ENCODE results near the gene USP5.
"Not testable (repeated sequence)": the region's sequence is repeated elsewhere in the genome, so short reads cannot be mapped to it uniquely, and the experiment has no call there.

The USP5 gene

GRCh38 chr12:6843118-6843902 lies 8.6 kb upstream of the USP5 start:
- DNase-seq = no peak

GRCh38 chr12:6845395-6845794 lies 6.6 kb upstream of the USP5 start:
- no peak for DNase-seq

GRCh38 chr12:6846316-6846869 lies 5.6 kb upstream of the USP5 start:
- DNase-seq = no peak

- DNase-seq = no peak
These were observed 4.3 kb upstream of the USP5 start for GRCh38 chr12:6847676-6848075.

GRCh38 chr12:6849427-6849826 lies 2.5 kb upstream of the USP5 start:
- no peak for DNase-seq

GRCh38 chr12:6849976-6850560 lies 1.9 kb upstream of the USP5 start:
- no peak for DNase-seq

GRCh38 chr12:6850796-6851152 lies 1.2 kb upstream of the USP5 start:
- DNase-seq = no peak

- peak; percentile 96 for DNase-seq
These were observed 613 bp upstream of the USP5 start, which contains the start of gene CDCA3 for GRCh38 chr12:6851153-6851920. Gene CDCA3 (minus strand): TSS chr12:6851286. CDS start chr12:6850952, 334 bp downstream.

- peak; percentile 71 for DNase-seq
These were observed 853 bp downstream of the USP5 start for GRCh38 chr12:6852651-6853354.

GRCh38 chr12:6853626-6854025 lies 1.7 kb downstream of the USP5 start:
- no peak for DNase-seq

GRCh38 chr12:6854036-6854435 lies 2.1 kb downstream of the USP5 start:
- DNase-seq = no peak

- no peak for DNase-seq
These were observed 3.4 kb downstream of the USP5 start for GRCh38 chr12:6855322-6855721.

GRCh38 chr12:6858799-6859198 lies 6.8 kb downstream of the USP5 start:
- DNase-seq = no peak

GRCh38 chr12:6860116-6860515 lies 8.2 kb downstream of the USP5 start:
- DNase-seq = no peak

GRCh38 chr12:6860942-6861341 lies 9.0 kb downstream of the USP5 start:
- no peak for DNase-seq

GRCh38 chr12:6861391-6861790 lies 9.4 kb downstream of the USP5 start:
- no peak for DNase-seq

- no peak for DNase-seq
These were observed 11.1 kb downstream of the USP5 start for GRCh38 chr12:6863033-6863432.

- no peak for DNase-seq
These were observed 11.8 kb downstream of the USP5 start for GRCh38 chr12:6863586-6864321.

GRCh38 chr12:6865307-6865706 lies 13.4 kb downstream of the USP5 start:
- DNase-seq = not testable (repeated sequence)

GRCh38 chr12:6866163-6866919 lies 14.4 kb downstream of the USP5 start:
- DNase-seq = no peak

GRCh38 chr12:6866920-6867412 lies 15.0 kb downstream of the USP5 start:
- DNase-seq = no peak

Measured in CD4-positive, alpha-beta T cell treated with Interleukin-10 for 1 hour (primary cell).